SK-N-SH (cell line): ENCODE results near the gene NKX2-3. TPM values are rescaled to one million over a fixed set of nuclear protein-coding genes. Genes with fewer than 3 reads are reported as not detected.

ENCODE experiments used
- CTCF ChIA-PET: fragments of 300-600, 350-600 bp; formaldehyde crosslinking; extraction: SDS; loops from one replicate; lab custom pipeline; 2021; lab: Yijun Ruan, JAX
- POLR2A ChIA-PET: fragments of 350-600 bp; sonication (Branson Sonifier 250); formaldehyde crosslinking; extraction: SDS; loops from one replicate; lab custom pipeline; 2020; ENCODE audit warnings: antibody characterized with exemption, inconsistent platforms; lab: Yijun Ruan, JAX
- DNase-seq: peaks from one replicate; pipeline ENCODE4 v3.0.0; 2012
- H2AFZ ChIP-seq: fragments of 200-600 bp; sonication (generic); 2 replicates; pipeline ENCODE4 v1.8.1; 2016; ENCODE audit warnings: antibody characterized with exemption, mild to moderate bottlenecking, low read depth
- H3F3A ChIP-seq: fragments of 200-600 bp; sonication (generic); replicated peaks from 2 replicates; pipeline ENCODE3; 2016; ENCODE audit warnings: antibody characterized with exemption, mild to moderate bottlenecking; ENCODE audit not compliant: insufficient read depth
- H3K27ac ChIP-seq, 2 experiments: fragments of 200-500 bp in 1 of 2; fragments of 200-600 bp in 1 of 2; sonication (Bioruptor generic) in 1 of 2; sonication (generic), shearing (Covaris generic) in 1 of 2; 2 replicates each; pipeline versions ENCODE4 v1.5.1 to v1.6.1; 2014 to 2016; ENCODE audit warnings: low read depth in 2 of 2, inconsistent platforms in 1 of 2, low read length in 1 of 2, mild to moderate bottlenecking in 1 of 2, mixed read lengths in 1 of 2
- H3K27me3 ChIP-seq: fragments of 200-600 bp; sonication (generic), shearing (Covaris generic); 2 replicates; pipeline ENCODE4 v1.6.1; 2016; ENCODE audit warnings: mixed run types; ENCODE audit not compliant: insufficient read depth
- H3K36me3 ChIP-seq, 2 experiments: fragments of 200-500 bp in 1 of 2; fragments of 200-600 bp in 1 of 2; sonication (Bioruptor generic) in 1 of 2; sonication (generic) in 1 of 2; replicated peaks in 1 of 2; 2 replicates each; pipeline versions ENCODE3 to v1.5.1; 2014 to 2016; ENCODE audit warnings: low read length in 1 of 2, mild to moderate bottlenecking in 1 of 2; ENCODE audit not compliant: insufficient read depth in 2 of 2, control insufficient read depth in 1 of 2
- H3K4me1 ChIP-seq, 2 experiments: fragments of 200-500 bp in 1 of 2; fragments of 200-600 bp in 1 of 2; sonication (Bioruptor generic) in 1 of 2; sonication (generic), shearing (Covaris generic) in 1 of 2; 2 replicates each; pipeline versions ENCODE4 v1.5.1 to v1.6.1; 2014 to 2016; ENCODE audit warnings: low read depth in 1 of 2, low read length in 1 of 2, mixed run types in 1 of 2; ENCODE audit not compliant: insufficient read depth in 2 of 2, control insufficient read depth in 1 of 2
- H3K4me2 ChIP-seq: fragments of 200-600 bp; sonication (generic), shearing (Covaris generic); 2 replicates; pipeline ENCODE4 v1.6.1; 2017; ENCODE audit warnings: mixed run types
- H3K4me3 ChIP-seq, 2 experiments: fragments of 200-500 bp in 1 of 2; fragments of 200-600 bp in 1 of 2; sonication (Bioruptor generic) in 1 of 2; sonication (generic), shearing (Covaris generic) in 1 of 2; 2 replicates each; pipeline versions ENCODE4 v1.5.1 to v1.8.1; 2014 to 2016; ENCODE audit warnings: low read depth in 2 of 2, inconsistent platforms in 1 of 2, low read length in 1 of 2, mild to moderate bottlenecking in 1 of 2, mixed read lengths in 1 of 2, moderate library complexity in 1 of 2
- H3K79me2 ChIP-seq: fragments of 200-600 bp; sonication (generic); 2 replicates; pipeline ENCODE4 v1.8.1; 2017; ENCODE audit warnings: mild to moderate bottlenecking; ENCODE audit not compliant: insufficient read depth
- H3K9ac ChIP-seq: fragments of 200-600 bp; sonication (generic); 2 replicates; pipeline ENCODE4 v1.6.1; 2017; ENCODE audit warnings: mixed run types
- H3K9me2 ChIP-seq: fragments of 200-600 bp; sonication (generic); 2 replicates; pipeline ENCODE4 v1.6.1; 2017; ENCODE audit warnings: mixed run types
- H3K9me3 ChIP-seq: fragments of 200-600 bp; sonication (generic); 2 replicates; pipeline ENCODE4 v1.6.1; 2017; ENCODE audit warnings: mixed run types, mild to moderate bottlenecking, moderate library complexity
- H4K20me1 ChIP-seq: fragments of 200-600 bp; sonication (generic); 2 replicates; pipeline ENCODE4 v1.6.1; 2017; ENCODE audit warnings: mild to moderate bottlenecking, mixed run types; ENCODE audit not compliant: insufficient read depth
- EZH2phosphoT487 ChIP-seq: fragments of 200-600 bp; sonication (generic); IDR thresholded peaks from 2 replicates; pipeline ENCODE4 v1.6.1; 2017; ENCODE audit warnings: low read depth, mixed run types, mild to moderate bottlenecking, antibody characterized with exemption, moderate library complexity, borderline replicate concordance
- GATA2 ChIP-seq: sonication (generic); formaldehyde crosslinking; IDR thresholded peaks from 2 replicates; pipeline ENCODE4 v1.5.0; 2020; ENCODE audit warnings: mild to moderate bottlenecking, missing genetic modification reagents
- MEF2A ChIP-seq: IDR thresholded peaks from 2 replicates; pipeline ENCODE4 v1.4.0; 2012; ENCODE audit warnings: low read depth, borderline replicate concordance
- NRF1 ChIP-seq: IDR thresholded peaks from 2 replicates; pipeline ENCODE4 v1.6.1; 2012; ENCODE audit warnings: low read depth, mild to moderate bottlenecking, low read length
- YY1 ChIP-seq: IDR thresholded peaks from 2 replicates; pipeline ENCODE4 v1.4.0; 2012; ENCODE audit warnings: low read depth, mild to moderate bottlenecking
- WGBS: methylation state at CpG from one replicate; pipeline ENCODE4 v1.1.6; 2017; ENCODE audit warnings: low lambda C conversion rate; 5-methylcytosine and 5-hydroxymethylcytosine counted together
- polyA plus RNA-seq, 3 experiments: library from polyadenylated mRNA; depleted of rRNA; stranded (reverse); fragments of >200 nt; gene quantifications; 2 replicates each; pipeline ENCODE4 v1.2.3, GENCODE V29; 2012
- TF ChIP-seq, protein P1 (sequence below): IDR thresholded peaks from 2 replicates; pipeline ENCODE4 v1.6.1; 2012; ENCODE audit warnings: mild to moderate bottlenecking, low read depth, low read length, moderate library complexity

Gene NKX2-3
- polyA plus RNA-seq, 1 of the 3 experiments (the other 2 are of a cell fraction), result not detected

DNA sequence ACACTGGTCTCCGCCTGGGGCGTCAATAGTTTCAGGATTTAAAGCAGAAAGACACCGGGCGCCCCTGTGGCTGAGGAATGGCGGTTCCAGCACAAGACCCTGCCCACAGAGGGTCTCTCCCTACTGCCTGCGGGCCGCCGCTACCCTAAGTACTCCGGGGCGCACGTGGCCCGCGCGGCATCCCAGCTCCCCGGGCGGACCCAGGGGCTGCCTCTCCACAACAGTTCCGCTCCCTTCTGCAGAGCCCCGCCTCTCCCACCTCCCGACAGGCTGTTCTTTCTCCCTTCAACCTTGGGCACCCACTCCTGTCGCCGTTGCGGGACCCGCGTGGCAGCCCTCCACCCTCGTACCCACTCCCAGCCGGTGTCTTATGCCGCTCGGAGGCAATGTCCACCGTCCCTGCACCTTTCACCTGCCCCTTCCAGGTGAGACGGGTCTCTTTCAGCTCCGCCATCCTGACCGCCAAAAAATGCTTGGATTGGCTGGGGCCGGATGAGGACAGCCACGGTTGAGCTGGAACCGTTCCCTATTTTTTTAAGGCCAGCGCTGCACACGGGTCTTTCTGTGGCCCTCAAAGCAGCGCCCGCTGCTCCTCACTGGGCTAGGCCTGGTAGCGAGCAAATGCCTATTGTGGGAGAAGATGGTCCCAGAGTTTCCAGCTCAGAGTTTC is 1.6 kb upstream of the NKX2-3 start (continued):
- TF ChIP-seq, protein P1, sequence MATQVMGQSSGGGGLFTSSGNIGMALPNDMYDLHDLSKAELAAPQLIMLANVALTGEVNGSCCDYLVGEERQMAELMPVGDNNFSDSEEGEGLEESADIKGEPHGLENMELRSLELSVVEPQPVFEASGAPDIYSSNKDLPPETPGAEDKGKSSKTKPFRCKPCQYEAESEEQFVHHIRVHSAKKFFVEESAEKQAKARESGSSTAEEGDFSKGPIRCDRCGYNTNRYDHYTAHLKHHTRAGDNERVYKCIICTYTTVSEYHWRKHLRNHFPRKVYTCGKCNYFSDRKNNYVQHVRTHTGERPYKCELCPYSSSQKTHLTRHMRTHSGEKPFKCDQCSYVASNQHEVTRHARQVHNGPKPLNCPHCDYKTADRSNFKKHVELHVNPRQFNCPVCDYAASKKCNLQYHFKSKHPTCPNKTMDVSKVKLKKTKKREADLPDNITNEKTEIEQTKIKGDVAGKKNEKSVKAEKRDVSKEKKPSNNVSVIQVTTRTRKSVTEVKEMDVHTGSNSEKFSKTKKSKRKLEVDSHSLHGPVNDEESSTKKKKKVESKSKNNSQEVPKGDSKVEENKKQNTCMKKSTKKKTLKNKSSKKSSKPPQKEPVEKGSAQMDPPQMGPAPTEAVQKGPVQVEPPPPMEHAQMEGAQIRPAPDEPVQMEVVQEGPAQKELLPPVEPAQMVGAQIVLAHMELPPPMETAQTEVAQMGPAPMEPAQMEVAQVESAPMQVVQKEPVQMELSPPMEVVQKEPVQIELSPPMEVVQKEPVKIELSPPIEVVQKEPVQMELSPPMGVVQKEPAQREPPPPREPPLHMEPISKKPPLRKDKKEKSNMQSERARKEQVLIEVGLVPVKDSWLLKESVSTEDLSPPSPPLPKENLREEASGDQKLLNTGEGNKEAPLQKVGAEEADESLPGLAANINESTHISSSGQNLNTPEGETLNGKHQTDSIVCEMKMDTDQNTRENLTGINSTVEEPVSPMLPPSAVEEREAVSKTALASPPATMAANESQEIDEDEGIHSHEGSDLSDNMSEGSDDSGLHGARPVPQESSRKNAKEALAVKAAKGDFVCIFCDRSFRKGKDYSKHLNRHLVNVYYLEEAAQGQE, result no peak
- TF ChIP-seq NRF1, result no peak
- no peak for TF ChIP-seq GATA2 (CRISPR knock-in tag)
- TF ChIP-seq YY1, result no peak

DNA sequence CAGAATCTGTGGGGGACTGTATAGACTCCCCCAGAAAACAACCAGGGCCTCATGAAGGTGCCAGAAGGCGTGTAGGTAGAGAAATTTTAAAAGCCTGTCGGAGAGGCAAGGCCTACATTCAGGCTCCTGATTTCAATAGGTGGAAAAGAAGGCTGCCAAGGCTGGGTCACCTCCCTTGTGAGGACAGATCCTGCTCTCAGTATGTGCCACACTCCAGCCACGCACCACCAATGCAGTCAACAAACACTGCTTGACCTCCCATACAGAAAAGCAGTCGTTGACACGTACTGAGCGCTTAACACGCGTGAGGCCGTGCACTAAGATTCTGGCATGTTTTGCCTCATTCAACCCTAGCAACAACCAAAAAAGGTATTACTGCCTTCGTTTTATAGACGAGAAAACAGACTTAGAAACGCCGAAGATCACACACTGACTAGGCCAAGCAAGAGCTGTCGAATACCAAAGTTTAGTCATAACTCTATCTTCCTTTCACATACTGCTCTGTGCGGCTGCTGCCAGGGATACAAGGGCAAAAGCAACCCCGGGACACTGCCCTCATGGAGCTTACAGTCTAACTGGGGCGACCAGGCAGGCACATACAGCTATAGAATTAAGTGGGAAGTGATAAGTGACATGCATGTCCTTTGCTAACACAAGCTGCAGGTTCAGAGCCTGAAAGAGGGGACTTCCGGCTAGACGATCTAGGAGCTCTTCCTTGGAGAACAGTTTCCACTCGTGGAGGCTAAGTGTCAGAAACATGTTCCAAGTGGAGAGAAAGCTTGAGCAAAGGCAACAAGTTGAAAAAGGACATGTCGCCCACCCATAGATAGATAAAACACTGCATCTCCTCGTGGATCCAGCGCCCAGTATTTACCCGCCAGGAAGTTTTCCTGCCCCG is 797 bp upstream of the NKX2-3 start:
- WGBS, result 59% methylated on average over 25 of the region's 25 CpGs
- CTCF ChIA-PET, result interaction anchor here (1.2 kb wide), 1 partner anchor 15 kb away, joined by 4 read pairs; no protein-coding TSS in a partner anchor
- H3K9me2 ChIP-seq, result no peaks in the 10 kb centered on the region
- POLR2A ChIA-PET, result no interaction called here
- no peaks in the 10 kb centered on the region for H3F3A ChIP-seq
- H3K79me2 ChIP-seq, result no peaks in the 10 kb centered on the region
- H3K4me1 ChIP-seq, result no peaks in the 10 kb centered on the region; a peak in 1 of 4 replicates
- H3K9ac ChIP-seq, result no peak overlapping the region
- H3K27ac ChIP-seq, result no peak overlapping the region
- no peaks in the 10 kb centered on the region for H3K36me3 ChIP-seq
- peaks cover 16% of the 10 kb centered on the region; the same call in 1 of the 2 replicates for H4K20me1 ChIP-seq
- H3K4me3 ChIP-seq, result no peak overlapping the region
- H3K27me3 ChIP-seq, result peaks cover 98% of the 10 kb centered on the region
- 0 out of 2 replicates have a peak overlapping the region, but pooled peaks have one; percentile 33 for H3K4me2 ChIP-seq
- no peak for DNase-seq
- H3K9me3 ChIP-seq, result no peaks in the 10 kb centered on the region
- no peak overlapping the region for H2AFZ ChIP-seq
- TF ChIP-seq EZH2phosphoT487 (0 out of 2 replicates have a peak, but pooled peaks have one; percentile 42), MEF2A (no peak)
